WTC11 (cell line): ENCODE measurements around the gene CLPX. TPM values are rescaled to one million over a fixed set of nuclear protein-coding genes. Genes with fewer than 3 reads are reported as not detected.
"Not testable (repeated sequence)": the region's sequence is repeated elsewhere in the genome, so short reads cannot be mapped to it uniquely, and the experiment has no call there.

ENCODE experiments used
- ATAC-seq: fragments of 200-7000 bp; cut with Tn5 transposase; 2 replicates; pipeline ENCODE4 v1.10.0; 2021; ENCODE audit warnings: mild to moderate bottlenecking, moderate library complexity
- CTCF ChIA-PET: fragments of 300-600 bp; sonication (Branson Sonifier 250); formaldehyde crosslinking; loops from one replicate; lab custom pipeline; 2021; ENCODE audit warnings: antibody characterized with exemption; lab: Charles Lee
- POLR2A ChIA-PET: fragments of 350-600 bp; sonication (Branson Sonifier 250); formaldehyde crosslinking; loops from one replicate; lab custom pipeline; 2021; ENCODE audit warnings: antibody characterized with exemption; lab: Charles Lee
- DNase-seq: peaks from one replicate; pipeline ENCODE4 v3.0.0; 2021; ENCODE audit warnings: low spot score
- H3K27ac Mint-ChIP-seq: 2 replicates; pipeline ENCODE4 v1.8.0; 2021; ENCODE audit warnings: mixed read lengths
- H3K27me3 Mint-ChIP-seq: 2 replicates; pipeline ENCODE4 v1.8.0; 2021; ENCODE audit warnings: low read depth, mild to moderate bottlenecking, moderate library complexity, mixed read lengths
- H3K36me3 Mint-ChIP-seq: 2 replicates; pipeline ENCODE4 v1.8.0; 2021; ENCODE audit warnings: mixed read lengths
- H3K4me1 Mint-ChIP-seq: 2 replicates; pipeline ENCODE4 v1.8.0; 2022; ENCODE audit warnings: mixed read lengths
- H3K4me3 Mint-ChIP-seq: 2 replicates; pipeline ENCODE4 v1.8.0; 2021; ENCODE audit warnings: mild to moderate bottlenecking, moderate library complexity, mixed read lengths
- H3K9me3 Mint-ChIP-seq: 2 replicates; pipeline ENCODE4 v1.8.0; 2021; ENCODE audit warnings: mixed read lengths
- ARID4B ChIP-seq: sonication (generic); formaldehyde crosslinking; IDR thresholded peaks from 2 replicates; pipeline ENCODE4 v1.8.0; 2023; ENCODE audit warnings: missing genetic modification reagents, mild to moderate bottlenecking, borderline replicate concordance
- ATF1 ChIP-seq: sonication (generic); formaldehyde crosslinking; IDR thresholded peaks from 2 replicates; pipeline ENCODE4 v1.8.1; 2023; ENCODE audit warnings: mild to moderate bottlenecking, moderate library complexity, missing genetic modification reagents
- ETV6 ChIP-seq: sonication (generic); formaldehyde crosslinking; IDR thresholded peaks from 2 replicates; pipeline ENCODE4 v1.8.1; 2022; ENCODE audit warnings: mild to moderate bottlenecking, missing genetic modification reagents
- FOXP1 ChIP-seq: sonication (generic); formaldehyde crosslinking; IDR thresholded peaks from 2 replicates; pipeline ENCODE4 v1.8.0; 2022; ENCODE audit warnings: missing genetic modification reagents, mild to moderate bottlenecking, moderate library complexity, borderline replicate concordance
- GTF2I ChIP-seq: fragments of 250-450 bp; sonication (Bioruptor Pico); conservative IDR thresholded peaks from 2 replicates; pipeline ENCODE4 v1.4.0; 2021; ENCODE audit warnings: mild to moderate bottlenecking
- KAT7 ChIP-seq: sonication (generic); formaldehyde crosslinking; IDR thresholded peaks from 2 replicates; pipeline ENCODE4 v1.8.1; 2023; ENCODE audit warnings: missing genetic modification reagents, mild to moderate bottlenecking, borderline replicate concordance
- MAX ChIP-seq: sonication (generic); formaldehyde crosslinking; IDR thresholded peaks from 2 replicates; pipeline ENCODE4 v1.8.0; 2022; ENCODE audit warnings: mild to moderate bottlenecking, missing genetic modification reagents
- MLX ChIP-seq: sonication (generic); formaldehyde crosslinking; IDR thresholded peaks from 2 replicates; pipeline ENCODE4 v1.8.1; 2023; ENCODE audit warnings: mild to moderate bottlenecking, missing genetic modification reagents, moderate library complexity
- NR2C2 ChIP-seq: sonication (generic); formaldehyde crosslinking; IDR thresholded peaks from 2 replicates; pipeline ENCODE4 v1.8.0; 2022; ENCODE audit warnings: mild to moderate bottlenecking, missing genetic modification reagents
- SOX15 ChIP-seq: fragments of 250-450 bp; sonication (Bioruptor Pico); IDR thresholded peaks from 2 replicates; pipeline ENCODE4 v1.9.0; 2021; ENCODE audit warnings: mild to moderate bottlenecking
- TP53 ChIP-seq: sonication (generic); formaldehyde crosslinking; IDR thresholded peaks from 2 replicates; pipeline ENCODE4 v1.8.1; 2023; ENCODE audit warnings: mild to moderate bottlenecking, missing genetic modification reagents
- USF1 ChIP-seq: sonication (generic); formaldehyde crosslinking; IDR thresholded peaks from 2 replicates; pipeline ENCODE4 v1.8.0; 2022; ENCODE audit warnings: mild to moderate bottlenecking, missing genetic modification reagents
- ZNF263 ChIP-seq: sonication (generic); formaldehyde crosslinking; IDR thresholded peaks from 2 replicates; pipeline ENCODE4 v1.8.1; 2022; ENCODE audit warnings: low read depth, mild to moderate bottlenecking, moderate library complexity, missing genetic modification reagents
- ZNF317 ChIP-seq: sonication (generic); formaldehyde crosslinking; IDR thresholded peaks from 2 replicates; pipeline ENCODE4 v1.8.1; 2023; ENCODE audit warnings: low read depth, mild to moderate bottlenecking, moderate library complexity, missing genetic modification reagents, borderline replicate concordance
- ZNF396 ChIP-seq: fragments of 250-450 bp; sonication (Bioruptor Pico); IDR thresholded peaks from 2 replicates; pipeline ENCODE4 v1.8.0; 2021; ENCODE audit warnings: mild to moderate bottlenecking, moderate library complexity, borderline replicate concordance
- total RNA-seq: library from RNA; stranded (reverse); gene quantifications from 3 replicates; pipeline ENCODE4 v1.2.3, GENCODE V29; 2021
- TF ChIP-seq, protein P1 (sequence below): sonication (generic); formaldehyde crosslinking; IDR thresholded peaks from 2 replicates; pipeline ENCODE4 v1.8.0; 2023; ENCODE audit warnings: missing genetic modification reagents
- TF ChIP-seq, protein P2 (sequence below): sonication (generic); formaldehyde crosslinking; IDR thresholded peaks from 2 replicates; pipeline ENCODE4 v1.8.1; 2022; ENCODE audit warnings: mild to moderate bottlenecking, moderate library complexity, missing genetic modification reagents
- TF ChIP-seq, protein P3 (sequence below): fragments of 250-450 bp; sonication (Bioruptor Pico); IDR thresholded peaks from 2 replicates; pipeline ENCODE4 v1.9.0; 2021; ENCODE audit warnings: mild to moderate bottlenecking, borderline replicate concordance

CLPX gene
- total RNA-seq, 1 experiment from 2014 or later = 68.7 TPM

GRCh38 chr15:65231306-65231705 lies 46.2 kb upstream of the CLPX start:
- ATAC-seq (no peak), DNase-seq (no peak)
- no peak for TF ChIP-seq TP53 (CRISPR knock-in tag)
- TF ChIP-seq GTF2I (CRISPR knock-in tag) = no peak
- TF ChIP-seq NR2C2 (CRISPR knock-in tag) = no peak
- no peak for TF ChIP-seq ZNF317
- no peak for TF ChIP-seq MAX
- TF ChIP-seq ARID4B (CRISPR knock-in tag) = no peak
- Mint-ChIP-seq H3K27me3 (no peaks in the 10 kb centered on the region; the same call in 1 of the 2 replicates), H3K27ac (no peak overlapping the region), H3K9me3 (no peaks in the 10 kb centered on the region), H3K4me1 (peaks cover 5% of the 10 kb centered on the region), H3K36me3 (no peaks in the 10 kb centered on the region), H3K4me3 (no peak overlapping the region)
- ChIA-PET CTCF (no interaction called here), POLR2A (no interaction called here)

- DNase-seq, H3K9me3 Mint-ChIP-seq, H3K4me1 Mint-ChIP-seq, H3K4me3 Mint-ChIP-seq, H3K27me3 Mint-ChIP-seq, POLR2A ChIA-PET, H3K36me3 Mint-ChIP-seq, CTCF ChIA-PET, H3K27ac Mint-ChIP-seq, ATAC-seq: not testable (repeated sequence)
Measured at GRCh38 chr15:65226901-65227300, 41.8 kb upstream of the CLPX start.

GRCh38 chr15:65226221-65226620 lies 41.1 kb upstream of the CLPX start:
- H3K27ac Mint-ChIP-seq = peak overlapping the region; percentile 91; the same call in 1 of the 2 replicates
- H3K4me1 Mint-ChIP-seq = peaks cover 8% of the 10 kb centered on the region
- no peak overlapping the region for H3K4me3 Mint-ChIP-seq
- H3K27me3 Mint-ChIP-seq = no peaks in the 10 kb centered on the region; the same call in 1 of the 2 replicates
- no peaks in the 10 kb centered on the region for H3K36me3 Mint-ChIP-seq
- ChIA-PET POLR2A (no interaction called here), CTCF (no interaction called here)
- no peak for DNase-seq
- no peaks in the 10 kb centered on the region for H3K9me3 Mint-ChIP-seq
- peak; percentile 34; the same call in 1 of the 2 replicates for ATAC-seq
- TF ChIP-seq MLX (CRISPR knock-in tag) (no peak), SOX15 (CRISPR knock-in tag) (no peak), USF1 (CRISPR knock-in tag) (no peak), ETV6 (CRISPR knock-in tag) (no peak), FOXP1 (no peak), ATF1 (CRISPR knock-in tag) (no peak), GTF2I (CRISPR knock-in tag) (no peak), ZNF396 (CRISPR knock-in tag) (no peak), KAT7 (CRISPR knock-in tag) (no peak), ZNF263 (CRISPR knock-in tag) (no peak), TP53 (CRISPR knock-in tag) (no peak)
- TF ChIP-seq, protein P1, sequence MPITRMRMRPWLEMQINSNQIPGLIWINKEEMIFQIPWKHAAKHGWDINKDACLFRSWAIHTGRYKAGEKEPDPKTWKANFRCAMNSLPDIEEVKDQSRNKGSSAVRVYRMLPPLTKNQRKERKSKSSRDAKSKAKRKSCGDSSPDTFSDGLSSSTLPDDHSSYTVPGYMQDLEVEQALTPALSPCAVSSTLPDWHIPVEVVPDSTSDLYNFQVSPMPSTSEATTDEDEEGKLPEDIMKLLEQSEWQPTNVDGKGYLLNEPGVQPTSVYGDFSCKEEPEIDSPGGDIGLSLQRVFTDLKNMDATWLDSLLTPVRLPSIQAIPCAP (CRISPR knock-in tag) = no peak
- TF ChIP-seq, protein P2, sequence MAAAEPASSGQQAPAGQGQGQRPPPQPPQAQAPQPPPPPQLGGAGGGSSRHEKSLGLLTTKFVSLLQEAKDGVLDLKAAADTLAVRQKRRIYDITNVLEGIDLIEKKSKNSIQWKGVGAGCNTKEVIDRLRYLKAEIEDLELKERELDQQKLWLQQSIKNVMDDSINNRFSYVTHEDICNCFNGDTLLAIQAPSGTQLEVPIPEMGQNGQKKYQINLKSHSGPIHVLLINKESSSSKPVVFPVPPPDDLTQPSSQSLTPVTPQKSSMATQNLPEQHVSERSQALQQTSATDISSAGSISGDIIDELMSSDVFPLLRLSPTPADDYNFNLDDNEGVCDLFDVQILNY (CRISPR knock-in tag) = no peak
- TF ChIP-seq, protein P3, sequence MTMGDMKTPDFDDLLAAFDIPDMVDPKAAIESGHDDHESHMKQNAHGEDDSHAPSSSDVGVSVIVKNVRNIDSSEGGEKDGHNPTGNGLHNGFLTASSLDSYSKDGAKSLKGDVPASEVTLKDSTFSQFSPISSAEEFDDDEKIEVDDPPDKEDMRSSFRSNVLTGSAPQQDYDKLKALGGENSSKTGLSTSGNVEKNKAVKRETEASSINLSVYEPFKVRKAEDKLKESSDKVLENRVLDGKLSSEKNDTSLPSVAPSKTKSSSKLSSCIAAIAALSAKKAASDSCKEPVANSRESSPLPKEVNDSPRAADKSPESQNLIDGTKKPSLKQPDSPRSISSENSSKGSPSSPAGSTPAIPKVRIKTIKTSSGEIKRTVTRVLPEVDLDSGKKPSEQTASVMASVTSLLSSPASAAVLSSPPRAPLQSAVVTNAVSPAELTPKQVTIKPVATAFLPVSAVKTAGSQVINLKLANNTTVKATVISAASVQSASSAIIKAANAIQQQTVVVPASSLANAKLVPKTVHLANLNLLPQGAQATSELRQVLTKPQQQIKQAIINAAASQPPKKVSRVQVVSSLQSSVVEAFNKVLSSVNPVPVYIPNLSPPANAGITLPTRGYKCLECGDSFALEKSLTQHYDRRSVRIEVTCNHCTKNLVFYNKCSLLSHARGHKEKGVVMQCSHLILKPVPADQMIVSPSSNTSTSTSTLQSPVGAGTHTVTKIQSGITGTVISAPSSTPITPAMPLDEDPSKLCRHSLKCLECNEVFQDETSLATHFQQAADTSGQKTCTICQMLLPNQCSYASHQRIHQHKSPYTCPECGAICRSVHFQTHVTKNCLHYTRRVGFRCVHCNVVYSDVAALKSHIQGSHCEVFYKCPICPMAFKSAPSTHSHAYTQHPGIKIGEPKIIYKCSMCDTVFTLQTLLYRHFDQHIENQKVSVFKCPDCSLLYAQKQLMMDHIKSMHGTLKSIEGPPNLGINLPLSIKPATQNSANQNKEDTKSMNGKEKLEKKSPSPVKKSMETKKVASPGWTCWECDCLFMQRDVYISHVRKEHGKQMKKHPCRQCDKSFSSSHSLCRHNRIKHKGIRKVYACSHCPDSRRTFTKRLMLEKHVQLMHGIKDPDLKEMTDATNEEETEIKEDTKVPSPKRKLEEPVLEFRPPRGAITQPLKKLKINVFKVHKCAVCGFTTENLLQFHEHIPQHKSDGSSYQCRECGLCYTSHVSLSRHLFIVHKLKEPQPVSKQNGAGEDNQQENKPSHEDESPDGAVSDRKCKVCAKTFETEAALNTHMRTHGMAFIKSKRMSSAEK = no peak
